Keratinocyte (primary cell): Measurements from ENCODE around the gene CFAP45. TPM values are rescaled to one million over a fixed set of nuclear protein-coding genes. Genes with fewer than 3 reads are reported as not detected.

Experiments used
- DNase-seq: peaks from one replicate; pipeline ENCODE4 v3.0.0-alpha.2; 2011; ENCODE audit warnings: low read depth, missing footprints, low spot score
- FAIRE-seq: peaks from 2 replicates; lab custom pipeline; 2011; peaks lifted over from hg19 to GRCh38; lab: Jason Lieb, UNC
- H2AFZ ChIP-seq: 2 replicates; pipeline ENCODE4 v1.6.0; 2012; ENCODE audit warnings: low read length, control low read depth, inconsistent platforms; ENCODE audit not compliant: control insufficient read depth
- H3K27ac ChIP-seq: 2 replicates; pipeline ENCODE4 v1.5.1; 2011; ENCODE audit warnings: low read length; ENCODE audit not compliant: control insufficient read depth, insufficient read depth
- H3K27me3 ChIP-seq: 3 replicates; pipeline ENCODE4 v1.6.0; 2011; ENCODE audit warnings: low read length; ENCODE audit not compliant: control insufficient read depth, insufficient read depth; ENCODE audit errors: extremely low read depth
- H3K36me3 ChIP-seq, 2 experiments: 2 replicates in 1 of 2; 3 replicates in 1 of 2; pipeline ENCODE4 v1.5.1; 2011; ENCODE audit warnings: low read length in 2 of 2, mild to moderate bottlenecking in 1 of 2; ENCODE audit not compliant: control insufficient read depth in 2 of 2, insufficient read depth in 2 of 2; ENCODE audit errors: extremely low read depth in 1 of 2
- H3K4me1 ChIP-seq: 3 replicates; pipeline ENCODE4 v1.5.1; 2011; ENCODE audit warnings: low read length; ENCODE audit not compliant: control insufficient read depth, insufficient read depth; ENCODE audit errors: extremely low read depth
- H3K4me2 ChIP-seq: 3 replicates; pipeline ENCODE4 v1.6.0; 2011; ENCODE audit warnings: low read depth, low read length; ENCODE audit not compliant: control insufficient read depth, insufficient read depth; ENCODE audit errors: extremely low read depth
- H3K4me3 ChIP-seq, 3 experiments: fragments of 200-600 bp in 1 of 3; sonication (generic) in 1 of 3; 2 replicates in 2 of 3; 3 replicates in 1 of 3; pipeline ENCODE4 v1.5.1; 2011 to 2016; ENCODE audit warnings: low read length in 3 of 3, mild to moderate bottlenecking in 3 of 3, control low read depth in 2 of 3, inconsistent platforms in 1 of 3, low read depth in 1 of 3, mixed read lengths in 1 of 3, mixed run types in 1 of 3, moderate library complexity in 1 of 3; ENCODE audit not compliant: control insufficient read depth in 2 of 3, insufficient read depth in 2 of 3; ENCODE audit errors: extremely low read depth in 1 of 3
- H3K79me2 ChIP-seq: 2 replicates; pipeline ENCODE4 v1.6.0; 2012; ENCODE audit warnings: low read length; ENCODE audit not compliant: control insufficient read depth, insufficient read depth
- H3K9ac ChIP-seq: 3 replicates; pipeline ENCODE4 v1.6.0; 2011; ENCODE audit warnings: low read length; ENCODE audit not compliant: control insufficient read depth, insufficient read depth; ENCODE audit errors: extremely low read depth
- H3K9me1 ChIP-seq: 3 replicates; pipeline ENCODE4 v1.6.0; 2011; ENCODE audit warnings: low read length; ENCODE audit not compliant: control insufficient read depth, insufficient read depth; ENCODE audit errors: extremely low read depth
- H3K9me3 ChIP-seq: 2 replicates; pipeline ENCODE4 v1.5.1; 2012; ENCODE audit warnings: low read depth, low read length; ENCODE audit not compliant: control insufficient read depth
- H4K20me1 ChIP-seq: 3 replicates; pipeline ENCODE4 v1.6.0; 2011; ENCODE audit warnings: low read length; ENCODE audit not compliant: control insufficient read depth, insufficient read depth; ENCODE audit errors: extremely low read depth
- EZH2 ChIP-seq: IDR thresholded peaks from one replicate; pipeline ENCODE4 v1.6.1; 2012; ENCODE audit warnings: inconsistent platforms, mild to moderate bottlenecking, low read length, moderate library complexity
- dilution Hi-C: fragments of 300-500 bp; cut with MboI; formaldehyde crosslinking; loops from one replicate; pipeline ENCODE4 v1.7.0; 2020; ENCODE audit warnings: low sequenced_read_pairs; ENCODE audit not compliant: extremely low pct_ligation_motif_present
- polyA plus RNA-seq, 5 experiments: library from polyadenylated mRNA; depleted of rRNA in 3 of 5; stranded (reverse) in 3 of 5; stranded (forward) in 1 of 5; unstranded in 1 of 5; fragments of >200 nt; gene quantifications; 1 replicate in 1 of 5; 2 replicates in 3 of 5; 3 replicates in 1 of 5; pipeline versions ENCODE4 v1.2.1 to v1.2.3, GENCODE V29; 2011 to 2012; ENCODE audit warnings: missing spikeins in 2 of 5, low read depth in 1 of 5, low replicate concordance in 1 of 5
- TF ChIP-seq, protein P1 (sequence below), 3 experiments: IDR thresholded peaks in 1 of 3; conservative IDR thresholded peaks in 1 of 3; optimal IDR thresholded peaks in 1 of 3; 2 replicates in 2 of 3; 3 replicates in 1 of 3; pipeline versions ENCODE3 to v1.5.1; 2011; ENCODE audit warnings: low read length in 3 of 3, mild to moderate bottlenecking in 3 of 3, moderate library complexity in 2 of 3, control low read depth in 1 of 3, inconsistent platforms in 1 of 3; ENCODE audit not compliant: insufficient read depth in 2 of 3; ENCODE audit errors: extremely low read depth in 1 of 3

CFAP45 gene
- polyA plus RNA-seq, 1 donor (not counting 4 experiments of a cell fraction or from before 2014, with no cell fraction given): 2.3 TPM

DNA sequence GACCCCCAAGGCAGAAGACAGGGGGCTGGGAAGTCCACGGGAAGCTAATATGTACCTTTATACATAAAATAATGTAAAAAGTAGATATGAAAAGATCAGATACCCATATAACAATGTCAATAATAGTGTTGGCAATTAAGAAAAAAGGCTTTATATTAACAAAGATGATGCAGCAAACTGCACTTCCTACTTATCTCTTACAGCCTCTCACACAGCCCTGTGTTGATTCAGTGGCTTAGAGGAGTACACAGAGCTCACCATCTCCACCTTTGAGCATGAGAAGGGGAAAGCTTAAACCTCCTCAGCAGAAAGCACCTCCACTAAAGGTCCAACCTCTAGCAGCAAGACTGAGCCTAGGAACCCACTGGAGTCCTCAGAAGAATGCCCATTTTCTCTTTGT lies 30.4 kb downstream of the CFAP45 start:
- H3K27me3 ChIP-seq: no peaks in the 10 kb centered on the region
- no peaks in the 10 kb centered on the region for H3K79me2 ChIP-seq
- H3K9ac ChIP-seq: peak overlapping the region; percentile 10
- peak overlapping the region; percentile 34 for H3K4me2 ChIP-seq
- H4K20me1 ChIP-seq: no peaks in the 10 kb centered on the region
- peaks cover 4% of the 10 kb centered on the region for H3K9me1 ChIP-seq
- H3K27ac ChIP-seq: peak overlapping the region; percentile 46
- peak; percentile 41 for FAIRE-seq
- H3K9me3 ChIP-seq: no peaks in the 10 kb centered on the region
- peak overlapping the region; percentile 13 for H2AFZ ChIP-seq
- TF ChIP-seq EZH2: no peak
- TF ChIP-seq, protein P1, sequence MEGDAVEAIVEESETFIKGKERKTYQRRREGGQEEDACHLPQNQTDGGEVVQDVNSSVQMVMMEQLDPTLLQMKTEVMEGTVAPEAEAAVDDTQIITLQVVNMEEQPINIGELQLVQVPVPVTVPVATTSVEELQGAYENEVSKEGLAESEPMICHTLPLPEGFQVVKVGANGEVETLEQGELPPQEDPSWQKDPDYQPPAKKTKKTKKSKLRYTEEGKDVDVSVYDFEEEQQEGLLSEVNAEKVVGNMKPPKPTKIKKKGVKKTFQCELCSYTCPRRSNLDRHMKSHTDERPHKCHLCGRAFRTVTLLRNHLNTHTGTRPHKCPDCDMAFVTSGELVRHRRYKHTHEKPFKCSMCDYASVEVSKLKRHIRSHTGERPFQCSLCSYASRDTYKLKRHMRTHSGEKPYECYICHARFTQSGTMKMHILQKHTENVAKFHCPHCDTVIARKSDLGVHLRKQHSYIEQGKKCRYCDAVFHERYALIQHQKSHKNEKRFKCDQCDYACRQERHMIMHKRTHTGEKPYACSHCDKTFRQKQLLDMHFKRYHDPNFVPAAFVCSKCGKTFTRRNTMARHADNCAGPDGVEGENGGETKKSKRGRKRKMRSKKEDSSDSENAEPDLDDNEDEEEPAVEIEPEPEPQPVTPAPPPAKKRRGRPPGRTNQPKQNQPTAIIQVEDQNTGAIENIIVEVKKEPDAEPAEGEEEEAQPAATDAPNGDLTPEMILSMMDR (optimal IDR thresholded peaks at IDR 0.05 in 1 of 3, IDR thresholded peaks at IDR 0.05 in 1 of 3, conservative IDR thresholded peaks at IDR 0.05 in 1 of 3; ENCODE audit: extremely low read depth in 1 of 3, insufficient read depth in 2 of 3, low read length in 3 of 3): no peak
- H3K4me3 ChIP-seq: no peak overlapping the region
- dilution Hi-C loops: no loop called here
- no peak for DNase-seq
- H3K4me1 ChIP-seq: peaks cover 74% of the 10 kb centered on the region
- H3K36me3 ChIP-seq: no peaks in the 10 kb centered on the region

DNA sequence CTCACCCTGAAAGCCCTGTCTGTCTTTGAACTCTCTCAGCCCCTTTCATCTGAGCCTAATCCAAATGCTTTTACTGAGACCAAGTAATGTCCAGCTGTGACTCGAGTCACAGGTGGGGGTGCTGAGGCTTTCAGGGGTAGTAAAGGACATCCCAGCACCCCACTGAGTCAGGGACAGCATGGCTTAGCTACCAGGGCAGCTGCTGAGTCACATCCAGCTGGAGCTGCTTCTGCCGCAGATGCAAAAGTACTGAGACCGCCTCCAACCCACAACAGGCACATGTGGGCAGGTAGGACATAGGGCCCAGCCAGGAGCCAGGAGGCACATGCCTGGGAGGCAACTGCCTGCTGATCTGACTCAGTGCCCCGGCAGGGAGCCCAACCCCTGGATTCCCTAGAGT lies 30.8 kb downstream of the CFAP45 start:
- dilution Hi-C loops: no loop called here
- Histone ChIP-seq H3K27me3 (no peaks in the 10 kb centered on the region), H3K9me3 (no peaks in the 10 kb centered on the region), H3K79me2 (no peaks in the 10 kb centered on the region), H3K4me2 (peak overlapping the region; percentile 34), H3K4me3 (no peak overlapping the region), H4K20me1 (no peaks in the 10 kb centered on the region), H3K36me3 (no peaks in the 10 kb centered on the region), H3K4me1 (peaks cover 74% of the 10 kb centered on the region), H3K9me1 (peaks cover 4% of the 10 kb centered on the region), H3K9ac (no peak overlapping the region), H3K27ac (peak overlapping the region; percentile 46), H2AFZ (no peak overlapping the region)
- DNase-seq (peak; percentile 81), FAIRE-seq (peak; percentile 90)
- TF ChIP-seq, protein P1 (optimal IDR thresholded peaks at IDR 0.05 in 1 of 3, IDR thresholded peaks at IDR 0.05 in 1 of 3, conservative IDR thresholded peaks at IDR 0.05 in 1 of 3; ENCODE audit: extremely low read depth in 1 of 3, insufficient read depth in 2 of 3, low read length in 3 of 3): no peak
